ENCODE data around the gene CRYGA. TPM values are rescaled to one million over a fixed set of nuclear protein-coding genes. Genes with fewer than 3 reads are reported as not detected.

Gene CRYGA
- total RNA-seq, 4 donors from 2014 or later: not detected

DNA sequence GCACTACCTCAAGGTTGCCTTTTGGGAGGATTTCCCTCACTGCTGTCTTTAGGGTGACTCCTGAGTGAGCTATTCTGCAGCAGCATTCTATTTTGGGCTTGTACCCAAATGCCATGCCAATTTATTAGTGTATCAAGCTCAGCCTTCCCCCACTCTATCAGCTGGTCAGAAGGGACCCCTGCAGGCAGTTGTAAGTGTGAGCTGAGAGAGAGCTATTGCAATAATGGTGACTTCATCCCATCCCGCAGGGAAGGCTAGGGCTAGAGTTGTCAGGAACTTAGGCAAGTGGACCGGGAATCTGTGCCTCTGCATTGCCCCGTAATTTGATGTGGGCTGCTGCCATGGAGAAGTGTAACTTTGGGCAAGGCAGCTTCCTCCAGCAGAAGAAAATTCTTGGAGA, 15.6 kb downstream of the CRYGA start:
- no peak overlapping the region for H3K27ac ChIP-seq
- H3K27me3 ChIP-seq: no peaks in the 10 kb centered on the region
- peaks cover 2% of the 10 kb centered on the region for H3K4me1 ChIP-seq
- DNase-seq (ENCODE audit: low spot score in 2 of 2): no peak
- H3K36me3 ChIP-seq: no peaks in the 10 kb centered on the region
- no peaks in the 10 kb centered on the region for H3K9me3 ChIP-seq
- whole genome bisulfite sequencing: 74% methylated on average over 3 of the region's 3 CpGs
- no peak overlapping the region for H3K4me3 ChIP-seq
- TF ChIP-seq POLR2A (IDR thresholded peaks at IDR 0.05) (no peak), POLR2AphosphoS5 (IDR thresholded peaks at IDR 0.05) (no peak), EP300 (IDR thresholded peaks at IDR 0.05) (no peak), CTCF (IDR thresholded peaks at IDR 0.05) (no peak)

GRCh38 chr2:208147008-208147407, 16.4 kb downstream of the CRYGA start:
- no peak for DNase-seq (ENCODE audit: low spot score in 2 of 2)
- peaks cover 2% of the 10 kb centered on the region for H3K4me1 ChIP-seq
- TF ChIP-seq POLR2A (IDR thresholded peaks at IDR 0.05): no peak
- no peak for TF ChIP-seq EP300 (IDR thresholded peaks at IDR 0.05)
- TF ChIP-seq CTCF (IDR thresholded peaks at IDR 0.05): no peak
- TF ChIP-seq POLR2AphosphoS5 (IDR thresholded peaks at IDR 0.05): no peak

DNA sequence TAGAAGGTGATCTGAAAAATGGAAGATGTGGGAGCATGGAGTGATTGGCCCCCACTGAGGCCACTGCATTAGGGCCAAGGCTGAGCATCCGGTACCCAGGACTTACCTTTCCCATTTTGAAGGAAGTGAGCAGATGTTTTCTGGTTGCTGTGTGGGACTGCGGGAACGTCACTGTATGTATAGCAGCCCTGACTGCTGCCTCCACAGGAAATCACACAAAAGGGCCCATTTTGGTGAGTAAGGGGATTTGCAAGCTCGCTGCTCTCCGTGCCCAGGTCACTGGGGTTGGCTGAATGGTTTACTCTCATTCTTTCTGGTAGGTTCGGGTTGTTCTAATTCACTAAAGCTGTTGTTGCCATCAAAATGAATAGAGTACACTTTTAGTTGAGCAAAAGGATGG, 17.4 kb downstream of the CRYGA start, which contains the start of gene CRYGB:
Gene CRYGB (minus strand): TSS at position 153 of the 400 bp plus-strand sequence. CDS start 38 bp downstream, at position 115.
- H3K9me3 ChIP-seq: no peaks in the 10 kb centered on the region
- peaks cover 2% of the 10 kb centered on the region for H3K4me1 ChIP-seq
- WGBS: 72% methylated on average over 6 of the region's 6 CpGs
- no peak for DNase-seq (ENCODE audit: low spot score in 2 of 2)
- no peak within 1 kb of the TSS for H3K4me3 ChIP-seq
- H3K27ac ChIP-seq: no peak within 1 kb of the TSS
- no peaks in the 10 kb centered on the region for H3K36me3 ChIP-seq
- no peaks in the 10 kb centered on the region for H3K27me3 ChIP-seq
- TF ChIP-seq POLR2A (IDR thresholded peaks at IDR 0.05) (no peak), POLR2AphosphoS5 (IDR thresholded peaks at IDR 0.05) (no peak), EP300 (IDR thresholded peaks at IDR 0.05) (no peak), CTCF (IDR thresholded peaks at IDR 0.05) (no peak)

More at GRCh38 chr2:208147008-208147407, 16.4 kb downstream of the CRYGA start:
- no peak overlapping the region for H3K4me3 ChIP-seq
- no peak overlapping the region for H3K27ac ChIP-seq
- no peaks in the 10 kb centered on the region for H3K9me3 ChIP-seq
- H3K27me3 ChIP-seq: no peaks in the 10 kb centered on the region
- no peaks in the 10 kb centered on the region for H3K36me3 ChIP-seq

DNA sequence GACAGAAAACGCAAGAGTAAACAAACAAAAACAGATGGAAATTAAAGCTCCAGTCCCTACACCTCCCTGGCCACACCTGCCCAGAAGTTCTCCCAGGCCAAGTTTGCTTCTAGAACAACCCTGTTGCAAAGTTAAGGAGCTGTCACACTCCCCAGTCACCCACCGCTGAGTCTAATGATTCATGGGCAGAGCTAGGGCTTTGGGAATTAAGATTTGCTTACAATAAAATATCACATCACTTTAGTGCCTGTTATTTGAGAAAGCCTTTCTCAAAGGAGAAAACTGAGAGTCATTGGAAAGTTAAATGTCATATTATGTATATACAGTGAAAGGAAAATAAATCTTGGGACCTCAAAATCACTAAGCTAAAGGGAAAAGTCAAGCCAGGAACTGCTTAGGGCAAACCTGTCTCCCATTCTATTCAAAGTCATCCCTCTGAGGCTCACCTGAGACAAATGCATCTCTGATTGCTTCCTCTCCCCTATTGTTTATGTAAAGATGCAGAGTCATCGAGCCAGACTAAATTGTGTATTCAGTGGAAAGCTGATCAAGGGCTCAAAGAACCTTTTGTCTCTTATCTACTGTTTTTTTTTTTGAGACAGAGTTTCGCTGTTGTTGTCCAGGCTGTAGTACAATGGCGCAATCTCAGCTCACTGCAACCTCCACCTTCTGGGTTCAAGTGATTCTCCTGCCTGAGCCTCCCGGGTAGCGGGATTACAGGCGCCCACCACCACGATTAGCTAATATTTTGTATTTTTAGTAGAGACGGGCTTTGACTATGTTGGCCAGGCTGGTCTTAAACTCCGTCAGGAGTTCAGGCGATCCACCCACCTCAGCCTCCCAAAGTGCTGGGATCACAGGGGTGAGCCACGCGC, 20.2 kb downstream of the CRYGA start:
- TF ChIP-seq CTCF (IDR thresholded peaks at IDR 0.05) (no peak), POLR2A (IDR thresholded peaks at IDR 0.05) (no peak), EP300 (IDR thresholded peaks at IDR 0.05) (no peak), POLR2AphosphoS5 (IDR thresholded peaks at IDR 0.05) (no peak)
- 73% methylated on average over 14 of the region's 14 CpGs for WGBS
- DNase-seq (ENCODE audit: low spot score in 2 of 2): no peak
- peaks cover 2% of the 10 kb centered on the region for H3K4me1 ChIP-seq
- no peaks in the 10 kb centered on the region for H3K27me3 ChIP-seq
- no peak overlapping the region for H3K4me3 ChIP-seq
- no peaks in the 10 kb centered on the region for H3K36me3 ChIP-seq
- H3K9me3 ChIP-seq: no peaks in the 10 kb centered on the region
- no peak overlapping the region for H3K27ac ChIP-seq

DNA sequence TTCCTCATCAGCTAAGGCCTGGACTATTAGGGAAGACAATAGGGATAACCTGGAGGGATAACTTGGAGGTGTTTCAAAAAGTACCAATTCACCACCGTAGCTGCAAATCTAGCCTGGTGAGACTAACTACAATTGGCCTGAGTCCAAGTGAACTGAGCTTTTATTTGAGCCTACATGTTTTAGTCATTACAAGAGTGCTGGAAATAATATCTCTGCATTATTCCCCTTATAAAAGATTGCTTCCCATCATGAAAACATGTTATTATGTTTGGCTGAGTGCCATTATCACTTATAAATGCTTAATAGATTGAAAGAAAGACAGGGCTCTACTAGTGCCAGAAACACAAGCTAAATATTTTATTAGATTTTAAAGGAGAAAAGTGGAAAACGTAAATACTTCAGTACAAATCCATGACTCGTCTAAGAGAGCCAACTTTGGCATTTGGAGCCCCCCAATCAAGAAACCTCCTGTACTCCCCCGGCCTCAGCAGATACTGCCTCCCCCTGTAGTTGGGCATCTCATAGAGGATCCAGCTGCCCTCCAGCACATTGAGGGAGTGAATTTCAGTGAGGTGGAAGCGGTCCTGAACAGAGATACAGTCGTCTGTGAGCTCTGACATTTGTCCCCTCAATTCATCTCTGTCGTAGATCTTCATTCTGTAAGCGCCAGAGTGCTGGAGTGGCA, 21.0 kb downstream of the CRYGA start:
- TF ChIP-seq CTCF (IDR thresholded peaks at IDR 0.05): no peak
- no peak for TF ChIP-seq EP300 (IDR thresholded peaks at IDR 0.05)
- no peak for TF ChIP-seq POLR2A (IDR thresholded peaks at IDR 0.05)
- TF ChIP-seq POLR2AphosphoS5 (IDR thresholded peaks at IDR 0.05): no peak
- Histone ChIP-seq H3K4me3 (no peak overlapping the region), H3K4me1 (peaks cover 2% of the 10 kb centered on the region), H3K27ac (no peak overlapping the region), H3K27me3 (no peaks in the 10 kb centered on the region), H3K9me3 (no peaks in the 10 kb centered on the region), H3K36me3 (no peaks in the 10 kb centered on the region)
- no peak for DNase-seq (ENCODE audit: low spot score in 2 of 2)
- 32% methylated on average over 8 of the region's 8 CpGs for WGBS

All from suprapubic skin (tissue), 4 donors.